Measurements from ENCODE around the gene GYPA.
"Not testable (repeated sequence)": the region's sequence is repeated elsewhere in the genome, so short reads cannot be mapped to it uniquely, and the experiment has no call there.

GYPA gene

GRCh38 chr4:144123269-144123668 is 17.2 kb downstream of the GYPA start:
- DNase-seq (ENCODE audit: extremely low spot score); POLR2A ChIA-PET; CTCF ChIA-PET: not testable (repeated sequence)

- CTCF ChIA-PET; POLR2A ChIA-PET; DNase-seq (ENCODE audit: extremely low spot score): not testable (repeated sequence)
Observed at GRCh38 chr4:144119752-144120151, 20.8 kb downstream of the GYPA start.

DNA sequence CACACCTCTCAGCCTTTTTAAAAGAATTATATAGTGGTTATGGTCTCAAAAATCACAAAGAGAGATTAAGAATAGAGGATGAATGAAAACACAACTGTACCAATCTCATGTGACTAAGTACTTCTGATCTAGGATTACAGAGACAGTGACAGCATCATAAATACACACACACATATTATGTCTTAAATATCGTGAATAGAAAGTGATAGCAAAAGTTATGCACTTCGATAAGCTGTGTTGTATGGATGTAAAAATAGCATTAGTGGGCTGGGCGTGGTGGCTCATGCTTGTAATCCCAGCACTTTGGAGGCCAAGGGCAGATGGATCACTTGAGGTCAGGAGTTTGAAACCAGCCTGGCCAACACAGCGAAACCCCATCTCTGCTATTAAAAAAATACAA is 25.0 kb downstream of the GYPA start:
- TF ChIP-seq SUZ12 (IDR thresholded peaks at IDR 0.05) = no peak
- no peak for TF ChIP-seq TARDBP (IDR thresholded peaks at IDR 0.05)
- no peak for TF ChIP-seq FOXA1 (IDR thresholded peaks at IDR 0.05)
- no peak for TF ChIP-seq LEF1 (IDR thresholded peaks at IDR 0.05; ENCODE audit: borderline replicate concordance)
- no peak for TF ChIP-seq ELF4 (IDR thresholded peaks at IDR 0.05)
- TF ChIP-seq SP1 (IDR thresholded peaks at IDR 0.05) = no peak
- TF ChIP-seq ARNT (IDR thresholded peaks at IDR 0.05) = no peak
- TF ChIP-seq L3MBTL2 (conservative IDR thresholded peaks at IDR 0.05) = no peak
- TF ChIP-seq NFRKB (IDR thresholded peaks at IDR 0.05) = no peak
- TF ChIP-seq FOXM1 (IDR thresholded peaks at IDR 0.05; ENCODE audit: borderline replicate concordance) = no peak
- no peak for TF ChIP-seq HDGF (IDR thresholded peaks at IDR 0.05; ENCODE audit: borderline replicate concordance)
- no peak for TF ChIP-seq CTBP1 (IDR thresholded peaks at IDR 0.05; ENCODE audit: borderline replicate concordance)
- POLR2A ChIA-PET = no interaction called here
- CTCF ChIA-PET = no interaction called here
- no peak for DNase-seq (ENCODE audit: extremely low spot score)

DNA sequence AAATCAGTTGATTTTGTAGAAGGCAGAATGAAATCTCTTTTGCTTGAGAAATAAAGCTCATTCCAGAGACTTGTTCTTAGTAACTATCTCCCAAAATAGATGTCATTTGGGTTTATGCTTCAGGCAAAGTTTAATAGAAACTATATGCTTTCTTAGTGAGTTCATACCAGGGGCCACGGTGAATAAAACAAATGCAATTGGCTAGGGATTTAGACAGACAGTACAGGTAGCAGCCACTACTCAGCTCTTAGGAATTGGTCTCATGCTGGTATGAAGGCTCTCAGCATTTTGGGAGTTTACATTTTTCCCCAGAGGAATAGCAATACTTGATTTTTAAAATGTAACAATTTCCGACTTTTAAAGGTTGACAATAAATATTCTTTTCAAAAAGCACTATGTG is 27.0 kb downstream of the GYPA start:
- TF ChIP-seq FOXK2 (IDR thresholded peaks at IDR 0.05) = no peak
- TF ChIP-seq L3MBTL2 (conservative IDR thresholded peaks at IDR 0.05) = no peak
- TF ChIP-seq SUZ12 (IDR thresholded peaks at IDR 0.05) = no peak
- no peak for TF ChIP-seq SP1 (IDR thresholded peaks at IDR 0.05)
- no peak for TF ChIP-seq NFRKB (IDR thresholded peaks at IDR 0.05)
- no peak for TF ChIP-seq FOXA1 (IDR thresholded peaks at IDR 0.05)
- no peak for TF ChIP-seq TARDBP (IDR thresholded peaks at IDR 0.05)
- no peak for TF ChIP-seq ARNT (IDR thresholded peaks at IDR 0.05)
- no peak for TF ChIP-seq CTBP1 (IDR thresholded peaks at IDR 0.05; ENCODE audit: borderline replicate concordance)
- DNase-seq (ENCODE audit: extremely low spot score) = no peak
- ChIA-PET POLR2A (no interaction called here), CTCF (interaction anchor here (0.6 kb wide), 1 partner anchor 53 kb away, joined by 7 read pairs; no protein-coding TSS in a partner anchor)

DNA sequence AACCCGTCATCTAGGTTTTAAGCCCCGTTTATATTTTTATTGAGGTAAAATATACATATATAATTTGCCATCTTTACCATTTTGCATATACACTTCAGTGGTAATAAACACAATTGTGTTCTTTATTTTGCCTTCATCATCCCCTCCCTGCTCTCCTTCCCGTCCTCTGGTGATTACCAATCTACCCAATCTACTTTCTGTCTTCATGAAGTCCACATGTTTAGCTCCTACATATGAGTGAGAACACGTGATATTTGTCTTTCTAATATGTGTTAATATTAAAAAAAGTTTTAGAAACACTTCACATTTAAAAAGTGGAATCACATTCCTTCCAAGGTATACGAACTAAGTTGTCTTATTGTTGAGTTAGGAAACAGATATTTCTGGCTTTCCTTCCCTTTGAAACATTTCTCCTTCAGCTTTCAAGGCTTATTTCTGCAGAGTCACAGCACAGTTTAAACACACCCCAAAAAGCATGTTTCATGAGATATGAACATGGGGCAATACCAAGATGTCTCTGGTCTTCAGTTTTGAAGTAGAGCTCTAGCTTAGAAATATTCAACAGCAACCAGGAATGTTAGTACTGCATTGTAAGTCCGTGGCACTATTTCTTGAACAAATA is 35.9 kb downstream of the GYPA start:
- TF ChIP-seq TARDBP (IDR thresholded peaks at IDR 0.05) = no peak
- no peak for TF ChIP-seq ZNF384 (IDR thresholded peaks at IDR 0.05)
- no peak for TF ChIP-seq L3MBTL2 (conservative IDR thresholded peaks at IDR 0.05)
- DNase-seq (ENCODE audit: extremely low spot score) = no peak
- CTCF ChIA-PET = no interaction called here
- POLR2A ChIA-PET = no interaction called here

- DNase-seq (ENCODE audit: extremely low spot score); CTCF ChIA-PET; POLR2A ChIA-PET: not testable (repeated sequence)
Observed at GRCh38 chr4:144097776-144098175, 42.7 kb downstream of the GYPA start.

GRCh38 chr4:144093995-144094394 is 46.5 kb downstream of the GYPA start:
- DNase-seq (ENCODE audit: extremely low spot score); POLR2A ChIA-PET; CTCF ChIA-PET: not testable (repeated sequence)

DNA sequence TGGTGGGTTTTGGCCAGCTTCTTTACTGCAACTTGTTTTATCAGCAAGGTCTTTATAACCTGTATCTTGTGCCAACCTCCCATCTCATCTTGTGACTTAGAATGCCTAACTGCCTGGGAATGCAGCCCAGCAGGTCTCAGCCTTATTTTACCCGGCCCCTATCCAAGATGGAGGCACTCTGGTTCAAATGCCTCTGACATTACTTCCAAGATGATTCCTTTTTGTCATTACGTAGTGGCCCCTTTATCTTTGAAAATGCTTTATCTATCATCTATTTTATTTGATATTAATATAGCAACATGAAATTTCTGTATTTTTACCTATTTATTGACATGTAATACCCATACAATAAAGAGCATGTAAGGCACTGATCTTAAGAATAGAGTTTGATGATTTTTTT is 49.3 kb downstream of the GYPA start:
- DNase-seq (ENCODE audit: extremely low spot score); POLR2A ChIA-PET: not testable (repeated sequence)
- CTCF ChIA-PET = interaction anchor here (1.0 kb wide), 1 partner anchor 21 kb away, joined by 3 read pairs; no protein-coding TSS in a partner anchor

- POLR2A ChIA-PET = no interaction called here
- TF ChIP-seq ZNF384 (IDR thresholded peaks at IDR 0.05) (no peak), LEF1 (IDR thresholded peaks at IDR 0.05; ENCODE audit: borderline replicate concordance) (no peak)
- no peak for DNase-seq (ENCODE audit: extremely low spot score)
- CTCF ChIA-PET = interaction anchor here (1.0 kb wide), 1 partner anchor 21 kb away, joined by 3 read pairs; no protein-coding TSS in a partner anchor
Observed at GRCh38 chr4:144090744-144091143, 49.8 kb downstream of the GYPA start.

DNA sequence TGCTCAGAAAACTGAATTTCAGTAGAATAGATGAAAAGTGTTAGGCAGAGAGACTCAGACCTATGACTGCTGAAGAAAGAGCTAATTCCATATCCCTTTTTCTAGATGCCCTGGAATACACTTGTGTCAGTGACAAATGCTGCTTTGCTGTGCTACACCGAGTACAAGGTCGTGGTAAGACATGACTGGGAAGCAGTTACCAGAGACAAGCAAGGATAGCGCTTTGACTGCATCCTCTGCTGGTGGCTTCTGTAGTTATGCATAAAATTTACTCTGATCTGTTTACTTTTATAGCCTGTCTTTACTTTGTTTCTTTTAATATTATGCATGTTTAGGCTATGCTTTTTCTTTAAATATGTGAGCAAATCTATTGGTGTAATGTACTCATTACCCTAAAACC is 58.5 kb downstream of the GYPA start:
- DNase-seq (ENCODE audit: extremely low spot score); CTCF ChIA-PET; POLR2A ChIA-PET: not testable (repeated sequence)

DNA sequence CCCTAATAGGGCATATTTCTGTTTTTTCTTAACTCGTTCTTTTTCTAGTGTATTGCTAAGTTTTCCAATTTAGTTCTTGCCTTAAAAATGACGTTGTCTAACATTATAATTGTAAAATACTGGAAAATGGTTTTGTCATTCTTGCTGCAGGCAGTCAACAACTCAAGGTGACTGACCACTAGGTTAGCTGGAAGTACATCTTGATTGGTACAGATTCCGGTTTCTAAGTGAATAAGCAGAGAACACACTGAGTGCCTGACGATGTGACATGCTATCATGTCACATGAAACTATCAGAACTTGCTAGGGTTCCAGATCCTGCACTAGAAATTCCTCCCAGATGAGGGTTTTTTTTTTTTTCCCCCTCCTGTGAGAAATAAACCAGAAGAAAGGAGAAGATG is 60.4 kb downstream of the GYPA start:
- CTCF ChIA-PET; DNase-seq (ENCODE audit: extremely low spot score); POLR2A ChIA-PET: not testable (repeated sequence)

- POLR2A ChIA-PET; DNase-seq (ENCODE audit: extremely low spot score): not testable (repeated sequence)
Observed at GRCh38 chr4:144078746-144079145, 61.8 kb downstream of the GYPA start.

GRCh38 chr4:144061556-144061955 is 79.0 kb downstream of the GYPA start:
- DNase-seq (ENCODE audit: extremely low spot score); POLR2A ChIA-PET; CTCF ChIA-PET: not testable (repeated sequence)

More at GRCh38 chr4:144078746-144079145, 61.8 kb downstream of the GYPA start:
- CTCF ChIA-PET = not testable (repeated sequence)

DNA sequence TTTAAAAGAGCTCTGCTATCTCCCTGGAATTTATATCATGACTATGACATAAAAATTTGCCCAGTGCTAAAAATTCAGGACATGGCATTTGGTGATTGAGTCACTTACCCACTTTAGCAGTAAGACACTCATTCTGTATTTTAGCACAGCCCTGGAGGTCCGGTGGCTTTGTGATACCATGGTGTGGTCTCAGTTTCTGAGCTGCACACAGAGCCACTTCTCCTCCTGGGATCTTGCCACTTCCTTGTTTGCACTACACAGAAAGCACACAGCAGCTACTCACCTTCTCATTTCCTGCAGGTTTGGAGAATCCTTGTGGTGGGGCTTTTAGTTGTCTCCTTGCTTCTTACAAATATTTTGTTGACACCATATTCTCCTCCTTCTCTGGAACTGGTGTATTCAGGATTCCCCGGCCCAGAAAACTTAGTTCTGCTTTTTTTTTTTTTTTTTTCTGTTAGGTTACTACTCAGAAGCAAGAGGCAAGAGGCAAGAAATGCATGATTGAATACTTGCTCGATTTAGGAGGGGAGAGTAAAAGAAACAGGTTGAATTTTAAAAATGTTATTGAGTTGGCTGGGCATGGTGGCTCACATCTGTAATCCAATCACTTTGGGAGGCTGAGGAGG is 80.2 kb downstream of the GYPA start:
- CTCF ChIA-PET; POLR2A ChIA-PET; DNase-seq (ENCODE audit: extremely low spot score): not testable (repeated sequence)

Measured in HEK293T (cell line).